HepG2 (cell line): ENCODE measurements around the gene SEPHS2. TPM values are rescaled to one million over a fixed set of nuclear protein-coding genes. Genes with fewer than 3 reads are reported as not detected.
A peak's percentile ranks its signal among the peaks of the same experiment; 100 is the strongest.

Source experiments
- ASH2L ChIP-seq: fragments of 300-600, 200-600 bp; sonication (generic); IDR thresholded peaks from 2 replicates; pipeline ENCODE4 v1.7.0; 2017; ENCODE audit warnings: low read depth, mild to moderate bottlenecking, moderate library complexity, mixed read lengths, low read length; ENCODE audit not compliant: insufficient read length
- TCF7 ChIP-seq: sonication (generic); IDR thresholded peaks from 2 replicates; pipeline ENCODE4 v1.6.1; 2016; ENCODE audit warnings: antibody characterized with exemption, low read depth
- ZBTB42 ChIP-seq: sonication (generic); formaldehyde crosslinking; IDR thresholded peaks from 2 replicates; pipeline ENCODE4 v1.5.0; 2020; ENCODE audit warnings: mild to moderate bottlenecking, missing genetic modification reagents
- ZNF746 ChIP-seq: sonication (generic); formaldehyde crosslinking; IDR thresholded peaks from 2 replicates; pipeline ENCODE4 v1.8.0; 2022; ENCODE audit warnings: mild to moderate bottlenecking, missing genetic modification reagents
- polyA plus RNA-seq, 8 experiments: library from polyadenylated mRNA; depleted of rRNA in 3 of 8; stranded (reverse) in 7 of 8; unstranded in 1 of 8; fragments of >200 nt; fragmentation: Illumina TruSeq in 4 of 8; extraction: Trizol in 4 of 8; gene quantifications; 2 replicates each; pipeline versions ENCODE4 v1.2.1 to v1.2.3, GENCODE V29; 2011 to 2016; ENCODE audit warnings: low read depth in 4 of 8, missing spikeins in 1 of 8, mixed read lengths in 1 of 8; ENCODE audit not compliant: insufficient read depth in 1 of 8
- total RNA-seq, 5 experiments: library from RNA; depleted of rRNA; stranded (reverse); fragments of >200 nt; fragmentation: Illumina TruSeq; extraction: Trizol; gene quantifications; 2 replicates each; pipeline ENCODE4 v1.2.3, GENCODE V29; 2016; ENCODE audit warnings: low read depth in 1 of 5
- TF ChIP-seq, protein P1 (sequence below): sonication (generic); formaldehyde crosslinking; IDR thresholded peaks from 2 replicates; pipeline ENCODE4 v1.8.0; 2022; ENCODE audit warnings: missing genetic modification reagents, mild to moderate bottlenecking, inconsistent platforms, borderline replicate concordance
- TF ChIP-seq, protein P2 (sequence below): IDR thresholded peaks from 2 replicates; pipeline ENCODE4 v1.4.0; 2020; ENCODE audit warnings: mild to moderate bottlenecking, missing genetic modification reagents
- TF ChIP-seq, protein P3 (sequence below): sonication (generic); formaldehyde crosslinking; IDR thresholded peaks from 2 replicates; pipeline ENCODE4 v1.5.0; 2020; ENCODE audit warnings: mild to moderate bottlenecking, missing genetic modification reagents
- TF ChIP-seq, protein P4 (sequence below): sonication (generic); formaldehyde crosslinking; IDR thresholded peaks from 2 replicates; pipeline ENCODE4 v1.4.0; 2020; ENCODE audit warnings: missing genetic modification reagents; ENCODE audit errors: not compliant biosample characterization
- TF ChIP-seq, protein P5 (sequence below): sonication (generic); formaldehyde crosslinking; IDR thresholded peaks from 2 replicates; pipeline ENCODE4 v1.5.0; 2020; ENCODE audit warnings: missing genetic modification reagents
- TF ChIP-seq, protein P6 (sequence below): sonication (generic); formaldehyde crosslinking; IDR thresholded peaks from 2 replicates; pipeline ENCODE4 v1.9.0; 2022; ENCODE audit warnings: missing genetic modification reagents, mild to moderate bottlenecking, borderline replicate concordance

SEPHS2 gene
- total and polyA plus RNA-seq, 2 of the 13 experiments (the other 11 are each of a cell fraction or from before 2014, with no cell fraction given): 20.7 to 127 TPM

DNA sequence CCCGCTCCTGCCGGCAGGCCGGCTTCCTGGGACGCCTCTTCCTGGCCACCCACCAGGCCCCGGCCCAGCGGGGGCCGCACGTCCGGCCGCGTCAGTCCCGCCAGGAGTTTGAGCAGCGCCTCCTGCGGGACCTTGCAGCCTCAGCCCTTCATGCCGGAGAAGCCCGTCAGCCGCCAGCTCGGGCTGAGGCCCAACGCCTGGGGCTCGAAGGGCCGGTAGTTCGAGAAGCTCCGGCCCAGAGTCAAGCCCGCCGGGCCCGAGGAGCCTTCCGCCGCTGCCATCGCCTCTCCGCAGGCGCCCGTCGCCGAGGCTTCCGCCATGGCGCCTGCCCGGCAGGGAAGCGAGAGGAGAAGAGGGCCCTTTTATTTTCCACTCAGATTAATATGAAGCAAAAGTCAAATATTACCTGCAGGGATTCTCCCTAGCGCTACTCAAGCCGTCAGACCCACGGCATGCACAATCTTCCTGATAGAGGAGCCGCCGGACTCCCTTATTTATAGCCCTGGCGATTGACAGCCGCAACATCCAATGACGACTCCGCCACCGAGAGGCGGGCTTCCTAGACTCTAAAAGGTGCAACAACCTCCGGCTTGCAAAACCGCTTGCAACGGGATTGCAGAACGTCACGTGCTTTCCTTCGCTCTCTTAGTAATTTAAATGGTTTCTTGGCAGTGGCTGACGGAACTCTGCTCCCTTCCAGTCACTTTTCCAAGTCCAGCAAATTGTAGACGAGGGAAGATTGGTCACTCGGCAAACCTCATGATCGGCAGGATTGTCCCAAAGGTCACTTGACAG is at the start of gene SEPHS2 (continued):
- TF ChIP-seq, protein P1, sequence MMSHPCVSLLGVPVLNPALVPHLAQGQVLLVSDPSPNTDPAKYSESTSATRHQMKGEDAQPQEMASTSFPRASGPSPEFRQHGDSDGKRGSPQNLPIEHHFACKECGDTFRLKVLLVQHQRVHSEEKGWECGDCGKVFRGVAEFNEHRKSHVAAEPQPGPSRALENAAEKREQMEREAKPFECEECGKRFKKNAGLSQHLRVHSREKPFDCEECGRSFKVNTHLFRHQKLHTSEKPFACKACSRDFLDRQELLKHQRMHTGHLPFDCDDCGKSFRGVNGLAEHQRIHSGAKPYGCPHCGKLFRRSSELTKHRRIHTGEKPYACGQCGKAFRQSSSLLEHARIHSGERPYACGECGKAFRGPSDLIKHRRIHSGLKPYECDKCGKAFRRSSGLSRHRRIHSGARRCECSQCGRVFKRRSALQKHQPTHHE (CRISPR knock-in tag): no peak
- peak; percentile 79 for TF ChIP-seq ZNF746 (CRISPR knock-in tag)
- TF ChIP-seq, protein P2, sequence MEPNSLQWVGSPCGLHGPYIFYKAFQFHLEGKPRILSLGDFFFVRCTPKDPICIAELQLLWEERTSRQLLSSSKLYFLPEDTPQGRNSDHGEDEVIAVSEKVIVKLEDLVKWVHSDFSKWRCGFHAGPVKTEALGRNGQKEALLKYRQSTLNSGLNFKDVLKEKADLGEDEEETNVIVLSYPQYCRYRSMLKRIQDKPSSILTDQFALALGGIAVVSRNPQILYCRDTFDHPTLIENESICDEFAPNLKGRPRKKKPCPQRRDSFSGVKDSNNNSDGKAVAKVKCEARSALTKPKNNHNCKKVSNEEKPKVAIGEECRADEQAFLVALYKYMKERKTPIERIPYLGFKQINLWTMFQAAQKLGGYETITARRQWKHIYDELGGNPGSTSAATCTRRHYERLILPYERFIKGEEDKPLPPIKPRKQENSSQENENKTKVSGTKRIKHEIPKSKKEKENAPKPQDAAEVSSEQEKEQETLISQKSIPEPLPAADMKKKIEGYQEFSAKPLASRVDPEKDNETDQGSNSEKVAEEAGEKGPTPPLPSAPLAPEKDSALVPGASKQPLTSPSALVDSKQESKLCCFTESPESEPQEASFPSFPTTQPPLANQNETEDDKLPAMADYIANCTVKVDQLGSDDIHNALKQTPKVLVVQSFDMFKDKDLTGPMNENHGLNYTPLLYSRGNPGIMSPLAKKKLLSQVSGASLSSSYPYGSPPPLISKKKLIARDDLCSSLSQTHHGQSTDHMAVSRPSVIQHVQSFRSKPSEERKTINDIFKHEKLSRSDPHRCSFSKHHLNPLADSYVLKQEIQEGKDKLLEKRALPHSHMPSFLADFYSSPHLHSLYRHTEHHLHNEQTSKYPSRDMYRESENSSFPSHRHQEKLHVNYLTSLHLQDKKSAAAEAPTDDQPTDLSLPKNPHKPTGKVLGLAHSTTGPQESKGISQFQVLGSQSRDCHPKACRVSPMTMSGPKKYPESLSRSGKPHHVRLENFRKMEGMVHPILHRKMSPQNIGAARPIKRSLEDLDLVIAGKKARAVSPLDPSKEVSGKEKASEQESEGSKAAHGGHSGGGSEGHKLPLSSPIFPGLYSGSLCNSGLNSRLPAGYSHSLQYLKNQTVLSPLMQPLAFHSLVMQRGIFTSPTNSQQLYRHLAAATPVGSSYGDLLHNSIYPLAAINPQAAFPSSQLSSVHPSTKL (CRISPR knock-in tag): peak; percentile 83
- TF ChIP-seq, protein P3, sequence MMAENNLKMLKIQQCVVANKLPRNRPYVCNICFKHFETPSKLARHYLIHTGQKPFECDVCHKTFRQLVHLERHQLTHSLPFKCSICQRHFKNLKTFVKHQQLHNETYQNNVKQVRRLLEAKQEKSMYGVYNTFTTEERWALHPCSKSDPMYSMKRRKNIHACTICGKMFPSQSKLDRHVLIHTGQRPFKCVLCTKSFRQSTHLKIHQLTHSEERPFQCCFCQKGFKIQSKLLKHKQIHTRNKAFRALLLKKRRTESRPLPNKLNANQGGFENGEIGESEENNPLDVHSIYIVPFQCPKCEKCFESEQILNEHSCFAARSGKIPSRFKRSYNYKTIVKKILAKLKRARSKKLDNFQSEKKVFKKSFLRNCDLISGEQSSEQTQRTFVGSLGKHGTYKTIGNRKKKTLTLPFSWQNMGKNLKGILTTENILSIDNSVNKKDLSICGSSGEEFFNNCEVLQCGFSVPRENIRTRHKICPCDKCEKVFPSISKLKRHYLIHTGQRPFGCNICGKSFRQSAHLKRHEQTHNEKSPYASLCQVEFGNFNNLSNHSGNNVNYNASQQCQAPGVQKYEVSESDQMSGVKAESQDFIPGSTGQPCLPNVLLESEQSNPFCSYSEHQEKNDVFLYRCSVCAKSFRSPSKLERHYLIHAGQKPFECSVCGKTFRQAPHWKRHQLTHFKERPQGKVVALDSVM (CRISPR knock-in tag): no peak
- 0 out of 2 replicates have a peak, but pooled peaks have one; percentile 43 for TF ChIP-seq TCF7
- TF ChIP-seq, protein P4, sequence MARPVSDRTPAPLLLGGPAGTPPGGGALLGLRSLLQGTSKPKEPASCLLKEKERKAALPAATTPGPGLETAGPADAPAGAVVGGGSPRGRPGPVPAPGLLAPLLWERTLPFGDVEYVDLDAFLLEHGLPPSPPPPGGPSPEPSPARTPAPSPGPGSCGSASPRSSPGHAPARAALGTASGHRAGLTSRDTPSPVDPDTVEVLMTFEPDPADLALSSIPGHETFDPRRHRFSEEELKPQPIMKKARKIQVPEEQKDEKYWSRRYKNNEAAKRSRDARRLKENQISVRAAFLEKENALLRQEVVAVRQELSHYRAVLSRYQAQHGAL (CRISPR knock-in tag): no peak
- TF ChIP-seq ASH2L: peak; percentile 41
- peak; percentile 57; the same call in 1 of the 2 replicates for TF ChIP-seq ZBTB42 (CRISPR knock-in tag)
- TF ChIP-seq, protein P5, sequence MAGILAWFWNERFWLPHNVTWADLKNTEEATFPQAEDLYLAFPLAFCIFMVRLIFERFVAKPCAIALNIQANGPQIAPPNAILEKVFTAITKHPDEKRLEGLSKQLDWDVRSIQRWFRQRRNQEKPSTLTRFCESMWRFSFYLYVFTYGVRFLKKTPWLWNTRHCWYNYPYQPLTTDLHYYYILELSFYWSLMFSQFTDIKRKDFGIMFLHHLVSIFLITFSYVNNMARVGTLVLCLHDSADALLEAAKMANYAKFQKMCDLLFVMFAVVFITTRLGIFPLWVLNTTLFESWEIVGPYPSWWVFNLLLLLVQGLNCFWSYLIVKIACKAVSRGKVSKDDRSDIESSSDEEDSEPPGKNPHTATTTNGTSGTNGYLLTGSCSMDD: no peak
- TF ChIP-seq, protein P6, sequence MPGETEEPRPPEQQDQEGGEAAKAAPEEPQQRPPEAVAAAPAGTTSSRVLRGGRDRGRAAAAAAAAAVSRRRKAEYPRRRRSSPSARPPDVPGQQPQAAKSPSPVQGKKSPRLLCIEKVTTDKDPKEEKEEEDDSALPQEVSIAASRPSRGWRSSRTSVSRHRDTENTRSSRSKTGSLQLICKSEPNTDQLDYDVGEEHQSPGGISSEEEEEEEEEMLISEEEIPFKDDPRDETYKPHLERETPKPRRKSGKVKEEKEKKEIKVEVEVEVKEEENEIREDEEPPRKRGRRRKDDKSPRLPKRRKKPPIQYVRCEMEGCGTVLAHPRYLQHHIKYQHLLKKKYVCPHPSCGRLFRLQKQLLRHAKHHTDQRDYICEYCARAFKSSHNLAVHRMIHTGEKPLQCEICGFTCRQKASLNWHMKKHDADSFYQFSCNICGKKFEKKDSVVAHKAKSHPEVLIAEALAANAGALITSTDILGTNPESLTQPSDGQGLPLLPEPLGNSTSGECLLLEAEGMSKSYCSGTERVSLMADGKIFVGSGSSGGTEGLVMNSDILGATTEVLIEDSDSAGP (CRISPR knock-in tag): peak; percentile 96
